GM23338 (cell line): ENCODE measurements around the gene ARHGEF16. TPM values are rescaled to one million over a fixed set of nuclear protein-coding genes. Genes with fewer than 3 reads are reported as not detected.

Source experiments
- ATAC-seq: fragments of 200-7000 bp; cut with Tn5 transposase; 3 replicates; pipeline ENCODE4 v1.9.1; 2020
- DNase-seq: peaks from one replicate; pipeline ENCODE4 v3.0.0-alpha.2; 2015; ENCODE audit warnings: low spot score
- H2AFZ ChIP-seq: fragments of 200-600 bp; sonication (generic); 2 replicates; pipeline ENCODE4 v1.8.0; 2016; ENCODE audit warnings: antibody characterized with exemption, mild to moderate bottlenecking, moderate library complexity
- H3F3A ChIP-seq: fragments of 200-600 bp; sonication (generic); replicated peaks from 2 replicates; pipeline ENCODE4 v1.8.0; 2017; ENCODE audit warnings: antibody characterized with exemption, mixed run types, low read depth
- H3K27ac ChIP-seq: fragments of 200-600 bp; sonication (generic); 2 replicates; pipeline ENCODE4 v1.6.1; 2016; ENCODE audit warnings: low read depth
- H3K27me3 ChIP-seq: fragments of 200-600 bp; sonication (generic); 2 replicates; pipeline ENCODE4 v1.8.0; 2016; ENCODE audit warnings: mild to moderate bottlenecking, mixed run types, moderate library complexity; ENCODE audit not compliant: insufficient read depth
- H3K36me3 ChIP-seq: fragments of 200-600 bp; sonication (generic); 2 replicates; pipeline ENCODE4 v1.8.0; 2016; ENCODE audit warnings: mild to moderate bottlenecking; ENCODE audit not compliant: insufficient read depth
- H3K4me1 ChIP-seq: fragments of 200-600 bp; sonication (generic); 2 replicates; pipeline ENCODE4 v1.8.0; 2016; ENCODE audit warnings: mild to moderate bottlenecking, moderate library complexity; ENCODE audit not compliant: insufficient read depth
- H3K4me2 ChIP-seq: fragments of 200-600 bp; sonication (generic); 2 replicates; pipeline ENCODE4 v1.7.1; 2017; ENCODE audit warnings: mixed run types
- H3K4me3 ChIP-seq: fragments of 200-600 bp; sonication (generic); 2 replicates; pipeline ENCODE4 v1.6.1; 2016; ENCODE audit warnings: mixed run types
- H3K79me2 ChIP-seq: fragments of 200-600 bp; sonication (generic); replicated peaks from 2 replicates; pipeline ENCODE4 v1.8.0; 2017; ENCODE audit warnings: mild to moderate bottlenecking; ENCODE audit not compliant: insufficient read depth
- H3K9me2 ChIP-seq: fragments of 200-600 bp; sonication (generic); 2 replicates; pipeline ENCODE4 v1.8.0; 2017; ENCODE audit not compliant: insufficient read depth
- H4K20me1 ChIP-seq: fragments of 200-600 bp; sonication (generic); replicated peaks from 2 replicates; pipeline ENCODE4 v1.8.0; 2017; ENCODE audit warnings: mild to moderate bottlenecking; ENCODE audit not compliant: insufficient read depth
- H3K27ac Mint-ChIP-seq: 2 replicates; pipeline ENCODE4 v1.8.0; 2020; ENCODE audit warnings: inconsistent platforms, mild to moderate bottlenecking, moderate library complexity, mixed read lengths
- H3K27me3 Mint-ChIP-seq: 3 replicates; pipeline ENCODE4 v1.8.0; 2022; ENCODE audit warnings: low read depth, mild to moderate bottlenecking, moderate library complexity, mixed read lengths, inconsistent platforms; ENCODE audit not compliant: insufficient read depth, poor library complexity
- H3K36me3 Mint-ChIP-seq: 3 replicates; pipeline ENCODE4 v1.8.0; 2021; ENCODE audit warnings: low read depth, mild to moderate bottlenecking, inconsistent platforms, moderate library complexity, mixed read lengths
- H3K4me1 Mint-ChIP-seq: 3 replicates; pipeline ENCODE4 v1.8.0; 2020; ENCODE audit warnings: mild to moderate bottlenecking, inconsistent platforms, mixed read lengths
- H3K4me3 Mint-ChIP-seq: 3 replicates; pipeline ENCODE4 v1.8.0; 2021; ENCODE audit warnings: moderate library complexity, mild to moderate bottlenecking, inconsistent platforms, mixed read lengths
- H3K9me3 Mint-ChIP-seq: 3 replicates; pipeline ENCODE4 v1.8.0; 2020; ENCODE audit warnings: moderate library complexity, mild to moderate bottlenecking, inconsistent platforms, mixed read lengths
- EZH2 ChIP-seq: fragments of 200-600 bp; sonication (generic); IDR thresholded peaks from one replicate; pipeline ENCODE4 v1.8.0; 2017; ENCODE audit warnings: antibody characterized with exemption, mild to moderate bottlenecking, low read depth; ENCODE audit not compliant: unreplicated experiment
- JUNB ChIP-seq: IDR thresholded peaks from one replicate; pipeline ENCODE4 v1.6.1; 2016; ENCODE audit warnings: antibody characterized with exemption; ENCODE audit not compliant: unreplicated experiment
- NANOG ChIP-seq: IDR thresholded peaks from 2 replicates; pipeline ENCODE4 v1.6.1; 2016; ENCODE audit warnings: antibody characterized with exemption, borderline replicate concordance
- POLR2AphosphoS5 ChIP-seq: IDR thresholded peaks from 2 replicates; pipeline ENCODE4 v1.6.1; 2016; ENCODE audit warnings: antibody characterized with exemption, low read depth
- ZNF114 ChIP-seq: fragments of 250-450 bp; sonication (Bioruptor Pico); IDR thresholded peaks from 2 replicates; pipeline ENCODE4 v1.5.0; 2020; ENCODE audit warnings: mild to moderate bottlenecking, moderate library complexity
- ZNF331 ChIP-seq: fragments of 250-450 bp; sonication (Bioruptor Pico); IDR thresholded peaks from 2 replicates; pipeline ENCODE4 v1.5.0; 2020; ENCODE audit warnings: low read depth, mild to moderate bottlenecking, moderate library complexity
- polyA plus RNA-seq: library from polyadenylated mRNA; unstranded; fragments of >200 nt; fragmentation: Nextera tagmentation; extraction: Ambion mirVana; gene quantifications from 2 replicates; pipeline ENCODE4 v1.2.1, GENCODE V29; 2016
- total RNA-seq: library from RNA; depleted of rRNA; stranded (reverse); fragments of >200 nt; shearing (Covaris generic); gene quantifications from 2 replicates; pipeline ENCODE4 v1.2.3, GENCODE V29; 2014
- TF ChIP-seq, protein P1 (sequence below), 2 experiments: fragments of 200-600 bp in 1 of 2; sonication (generic) in 1 of 2; conservative IDR thresholded peaks; 2 replicates each; pipeline versions ENCODE4 v1.5.1 to v1.6.1; 2016 to 2017; ENCODE audit warnings: antibody characterized with exemption in 2 of 2, low read depth in 2 of 2, mild to moderate bottlenecking in 2 of 2, moderate library complexity in 1 of 2
- TF ChIP-seq, protein P2 (sequence below): IDR thresholded peaks from 2 replicates; pipeline ENCODE4 v1.6.1; 2016; ENCODE audit warnings: antibody characterized with exemption
- TF ChIP-seq, protein P3 (sequence below): IDR thresholded peaks from one replicate; pipeline ENCODE4 v1.6.1; 2018; ENCODE audit warnings: antibody characterized with exemption; ENCODE audit not compliant: unreplicated experiment

The ARHGEF16 gene
- total and polyA plus RNA-seq, 2 experiments from 2014 or later = 12.2 to 29.3 TPM

DNA sequence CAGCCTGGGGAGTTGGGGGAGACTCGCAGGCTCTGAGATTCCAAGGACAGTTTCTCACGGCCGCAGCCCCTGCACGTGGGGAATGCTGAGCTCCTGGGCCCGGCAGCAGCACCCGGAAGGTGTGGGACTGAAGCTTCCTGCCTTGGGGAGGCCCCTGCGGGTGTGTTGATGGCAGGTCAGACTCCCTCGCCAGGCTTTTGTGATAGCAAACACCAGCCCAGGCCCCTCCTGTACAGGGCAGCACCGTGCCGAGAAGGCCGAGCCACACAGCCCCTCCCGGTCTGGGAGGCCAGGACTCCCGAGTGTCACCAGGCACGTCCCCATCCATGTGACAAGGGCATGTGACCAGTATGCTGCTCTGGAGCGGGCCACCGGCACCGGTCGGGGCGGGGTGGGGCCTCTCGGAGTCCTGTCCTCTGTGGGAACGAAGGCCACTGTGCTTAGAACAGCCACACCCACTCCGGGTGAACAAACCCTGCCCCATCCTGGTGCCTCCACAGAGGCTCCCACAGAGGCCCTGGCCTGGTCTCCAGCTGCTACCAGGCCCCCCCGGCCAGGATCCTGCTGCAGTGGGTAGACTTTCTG is 31.1 kb upstream of the ARHGEF16 start (continued):
- TF ChIP-seq JUNB = no peak
- TF ChIP-seq, protein P1, sequence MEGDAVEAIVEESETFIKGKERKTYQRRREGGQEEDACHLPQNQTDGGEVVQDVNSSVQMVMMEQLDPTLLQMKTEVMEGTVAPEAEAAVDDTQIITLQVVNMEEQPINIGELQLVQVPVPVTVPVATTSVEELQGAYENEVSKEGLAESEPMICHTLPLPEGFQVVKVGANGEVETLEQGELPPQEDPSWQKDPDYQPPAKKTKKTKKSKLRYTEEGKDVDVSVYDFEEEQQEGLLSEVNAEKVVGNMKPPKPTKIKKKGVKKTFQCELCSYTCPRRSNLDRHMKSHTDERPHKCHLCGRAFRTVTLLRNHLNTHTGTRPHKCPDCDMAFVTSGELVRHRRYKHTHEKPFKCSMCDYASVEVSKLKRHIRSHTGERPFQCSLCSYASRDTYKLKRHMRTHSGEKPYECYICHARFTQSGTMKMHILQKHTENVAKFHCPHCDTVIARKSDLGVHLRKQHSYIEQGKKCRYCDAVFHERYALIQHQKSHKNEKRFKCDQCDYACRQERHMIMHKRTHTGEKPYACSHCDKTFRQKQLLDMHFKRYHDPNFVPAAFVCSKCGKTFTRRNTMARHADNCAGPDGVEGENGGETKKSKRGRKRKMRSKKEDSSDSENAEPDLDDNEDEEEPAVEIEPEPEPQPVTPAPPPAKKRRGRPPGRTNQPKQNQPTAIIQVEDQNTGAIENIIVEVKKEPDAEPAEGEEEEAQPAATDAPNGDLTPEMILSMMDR (conservative IDR thresholded peaks at IDR 0.05; ENCODE audit: low read depth in 2 of 2) = no peak
- TF ChIP-seq NANOG = no peak
- TF ChIP-seq EZH2 = no peak
- no peak for TF ChIP-seq ZNF331 (CRISPR knock-in tag)
- TF ChIP-seq POLR2AphosphoS5 = no peak
- TF ChIP-seq, protein P2, sequence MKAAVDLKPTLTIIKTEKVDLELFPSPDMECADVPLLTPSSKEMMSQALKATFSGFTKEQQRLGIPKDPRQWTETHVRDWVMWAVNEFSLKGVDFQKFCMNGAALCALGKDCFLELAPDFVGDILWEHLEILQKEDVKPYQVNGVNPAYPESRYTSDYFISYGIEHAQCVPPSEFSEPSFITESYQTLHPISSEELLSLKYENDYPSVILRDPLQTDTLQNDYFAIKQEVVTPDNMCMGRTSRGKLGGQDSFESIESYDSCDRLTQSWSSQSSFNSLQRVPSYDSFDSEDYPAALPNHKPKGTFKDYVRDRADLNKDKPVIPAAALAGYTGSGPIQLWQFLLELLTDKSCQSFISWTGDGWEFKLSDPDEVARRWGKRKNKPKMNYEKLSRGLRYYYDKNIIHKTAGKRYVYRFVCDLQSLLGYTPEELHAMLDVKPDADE = no peak
- TF ChIP-seq, protein P3, sequence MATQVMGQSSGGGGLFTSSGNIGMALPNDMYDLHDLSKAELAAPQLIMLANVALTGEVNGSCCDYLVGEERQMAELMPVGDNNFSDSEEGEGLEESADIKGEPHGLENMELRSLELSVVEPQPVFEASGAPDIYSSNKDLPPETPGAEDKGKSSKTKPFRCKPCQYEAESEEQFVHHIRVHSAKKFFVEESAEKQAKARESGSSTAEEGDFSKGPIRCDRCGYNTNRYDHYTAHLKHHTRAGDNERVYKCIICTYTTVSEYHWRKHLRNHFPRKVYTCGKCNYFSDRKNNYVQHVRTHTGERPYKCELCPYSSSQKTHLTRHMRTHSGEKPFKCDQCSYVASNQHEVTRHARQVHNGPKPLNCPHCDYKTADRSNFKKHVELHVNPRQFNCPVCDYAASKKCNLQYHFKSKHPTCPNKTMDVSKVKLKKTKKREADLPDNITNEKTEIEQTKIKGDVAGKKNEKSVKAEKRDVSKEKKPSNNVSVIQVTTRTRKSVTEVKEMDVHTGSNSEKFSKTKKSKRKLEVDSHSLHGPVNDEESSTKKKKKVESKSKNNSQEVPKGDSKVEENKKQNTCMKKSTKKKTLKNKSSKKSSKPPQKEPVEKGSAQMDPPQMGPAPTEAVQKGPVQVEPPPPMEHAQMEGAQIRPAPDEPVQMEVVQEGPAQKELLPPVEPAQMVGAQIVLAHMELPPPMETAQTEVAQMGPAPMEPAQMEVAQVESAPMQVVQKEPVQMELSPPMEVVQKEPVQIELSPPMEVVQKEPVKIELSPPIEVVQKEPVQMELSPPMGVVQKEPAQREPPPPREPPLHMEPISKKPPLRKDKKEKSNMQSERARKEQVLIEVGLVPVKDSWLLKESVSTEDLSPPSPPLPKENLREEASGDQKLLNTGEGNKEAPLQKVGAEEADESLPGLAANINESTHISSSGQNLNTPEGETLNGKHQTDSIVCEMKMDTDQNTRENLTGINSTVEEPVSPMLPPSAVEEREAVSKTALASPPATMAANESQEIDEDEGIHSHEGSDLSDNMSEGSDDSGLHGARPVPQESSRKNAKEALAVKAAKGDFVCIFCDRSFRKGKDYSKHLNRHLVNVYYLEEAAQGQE = no peak
- no peak for TF ChIP-seq ZNF114

DNA sequence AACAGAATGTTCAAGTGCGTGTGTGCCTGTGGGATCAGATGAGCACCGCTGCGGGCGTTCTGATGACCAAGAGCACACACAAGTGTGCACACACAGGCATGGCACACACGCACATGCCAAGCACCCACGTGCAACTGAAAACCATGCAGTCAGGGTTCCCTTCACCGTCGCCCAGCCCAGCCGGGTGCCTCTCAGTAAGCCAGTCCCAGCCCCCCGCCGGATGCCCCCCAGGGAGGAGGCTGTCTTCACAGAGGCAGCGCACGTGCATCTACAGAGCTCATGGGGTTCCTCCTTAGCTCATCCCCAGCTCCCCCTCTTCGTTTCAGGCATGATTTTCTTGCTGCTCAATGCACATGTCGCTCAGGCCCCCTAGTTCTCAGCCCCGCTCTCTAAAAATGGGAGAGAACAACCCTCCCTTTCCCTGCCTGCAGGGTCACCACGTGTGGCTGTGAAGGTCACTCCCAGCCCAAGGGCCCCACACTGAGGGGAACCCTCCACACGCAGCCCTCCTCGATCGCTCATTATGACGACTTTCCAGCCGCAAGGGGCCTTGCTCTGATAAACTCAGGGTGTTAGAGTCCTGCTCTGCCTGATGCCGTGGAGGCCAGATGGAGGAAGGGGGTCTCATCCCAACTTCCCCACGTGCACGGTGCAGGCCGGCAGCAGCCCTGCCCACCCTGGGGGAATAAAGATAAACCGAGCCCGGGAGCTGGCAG is 30.4 kb upstream of the ARHGEF16 start:
- DNase-seq = no peak
- no peak overlapping the region for H3K4me2 ChIP-seq
- no peaks in the 10 kb centered on the region for H3K9me2 ChIP-seq
- H4K20me1 ChIP-seq = no peaks in the 10 kb centered on the region
- TF ChIP-seq POLR2AphosphoS5 = no peak
- no peak overlapping the region for H3K27ac ChIP-seq
- H3K79me2 ChIP-seq = no peaks in the 10 kb centered on the region
- Mint-ChIP-seq H3K36me3 (no peaks in the 10 kb centered on the region; the same call in 2 of the 3 replicates), H3K4me1 (no peaks in the 10 kb centered on the region; the same call in 2 of the 3 replicates), H3K4me3 (no peak overlapping the region), H3K27ac (no peak overlapping the region; the same call in 1 of the 2 replicates), H3K27me3 (peaks cover 3% of the 10 kb centered on the region), H3K9me3 (no peaks in the 10 kb centered on the region)
- no peaks in the 10 kb centered on the region for H3F3A ChIP-seq
- no peak overlapping the region for H2AFZ ChIP-seq
- no peaks in the 10 kb centered on the region for H3K4me1 ChIP-seq
- ATAC-seq = no peak
- no peaks in the 10 kb centered on the region for H3K27me3 ChIP-seq
- H3K4me3 ChIP-seq = no peak overlapping the region
- no peaks in the 10 kb centered on the region for H3K36me3 ChIP-seq
